Ascending aorta (tissue), 2 donors: ENCODE results near the gene DTWD2. TPM values are rescaled to one million over a fixed set of nuclear protein-coding genes. Genes with fewer than 3 reads are reported as not detected.
"Not testable (repeated sequence)": the region's sequence is repeated elsewhere in the genome, so short reads cannot be mapped to it uniquely, and the experiment has no call there.

ENCODE experiments used
- DNase-seq, 2 donors: peaks; one replicate each; pipeline ENCODE4 v3.0.0-alpha.2; 2019; ENCODE audit warnings: low spot score in 2 of 2
- H3K27ac ChIP-seq, 2 donors: fragments of 200-600 bp; sonication (generic); one replicate each; pipeline ENCODE4 v1.5.1; 2016 to 2017; ENCODE audit warnings: mild to moderate bottlenecking in 1 of 2
- H3K27me3 ChIP-seq: fragments of 200-600 bp; sonication (generic); one replicate; pipeline ENCODE4 v1.5.1; 2017
- H3K36me3 ChIP-seq, 2 donors: fragments of 200-600 bp; sonication (generic); one replicate each; pipeline ENCODE4 v1.5.1; 2016
- H3K4me1 ChIP-seq, 2 donors: fragments of 200-600 bp; sonication (generic); one replicate each; pipeline ENCODE4 v1.5.1; 2016 to 2017; ENCODE audit warnings: mild to moderate bottlenecking in 1 of 2
- H3K4me3 ChIP-seq, 2 donors: fragments of 200-600 bp; sonication (generic); one replicate each; pipeline ENCODE4 v1.5.1; 2016 to 2017; ENCODE audit warnings: mild to moderate bottlenecking in 1 of 2
- H3K9me3 ChIP-seq, 2 donors: fragments of 200-600 bp; sonication (generic); one replicate each; pipeline ENCODE4 v1.5.1; 2016
- CTCF ChIP-seq, 3 experiments: fragments of 200-600 bp in 2 of 3; fragments of 450-650 bp in 1 of 3; sonication (generic) in 2 of 3; IDR thresholded peaks; one replicate each; pipeline ENCODE4 v1.5.1; 2016 to 2019; ENCODE audit warnings: antibody characterized with exemption in 3 of 3, mild to moderate bottlenecking in 1 of 3, moderate library complexity in 1 of 3
- intact Hi-C: fragments of 100-400 bp; cut with DNase I; formaldehyde crosslinking; loops from one replicate; pipeline ENCODE4 v1.15.1; 2023
- total RNA-seq: library from RNA; depleted of rRNA; stranded (reverse); fragments of >200 nt; gene quantifications from one replicate; pipeline ENCODE4 v1.1.0, GENCODE V29; 2016

The DTWD2 gene
- total RNA-seq, 1 donor from 2014 or later = 0.11 TPM

DNA sequence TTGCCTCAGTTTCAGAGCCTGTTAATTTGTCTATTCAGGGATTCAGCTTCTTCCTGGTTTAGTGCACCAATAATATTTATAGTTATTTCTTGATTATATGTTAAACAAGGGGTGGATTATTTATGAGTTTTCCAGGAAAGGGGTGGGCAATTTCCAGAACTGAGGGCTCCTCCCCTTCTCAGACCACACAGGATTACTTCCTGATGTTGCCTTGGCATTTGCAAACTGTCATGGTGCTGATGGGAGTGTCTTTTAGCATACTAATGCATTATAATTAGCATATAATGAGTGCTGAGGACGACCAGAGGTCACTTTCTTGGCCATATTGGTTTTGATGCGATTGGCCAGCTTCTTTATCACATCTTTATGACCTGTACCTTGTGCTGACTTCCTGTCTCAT, 6.2 kb upstream of the DTWD2 start:
- Histone ChIP-seq H3K4me1 (no peaks in the 10 kb centered on the region), H3K9me3 (no peaks in the 10 kb centered on the region), H3K4me3 (no peak overlapping the region), H3K36me3 (no peaks in the 10 kb centered on the region), H3K27me3 (no peaks in the 10 kb centered on the region), H3K27ac (no peak overlapping the region)
- DNase-seq = no peak
- TF ChIP-seq CTCF (IDR thresholded peaks at IDR 0.05) = no peak
- intact Hi-C loops = no loop called here

DNA sequence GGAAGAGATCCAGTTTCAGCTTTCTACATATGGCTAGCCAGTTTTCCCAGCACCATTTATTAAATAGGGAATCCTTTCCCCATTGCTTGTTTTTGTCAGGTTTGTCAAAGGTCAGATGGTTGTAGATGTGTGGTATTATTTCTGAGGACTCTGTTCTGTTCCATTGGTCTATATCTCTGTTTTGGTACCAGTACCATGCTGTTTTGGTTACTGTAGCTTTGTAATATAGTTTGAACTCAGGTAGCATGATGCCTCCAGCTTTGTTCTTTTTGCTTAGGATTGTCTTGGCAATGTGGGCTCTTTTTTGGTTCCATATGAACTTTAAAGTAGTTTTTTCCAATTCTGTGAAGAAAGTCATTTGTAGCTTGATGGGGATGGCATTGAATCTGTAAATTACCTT, 4.8 kb upstream of the DTWD2 start:
- intact Hi-C loops, H3K9me3 ChIP-seq, H3K27me3 ChIP-seq, H3K27ac ChIP-seq, H3K4me1 ChIP-seq, H3K4me3 ChIP-seq, H3K36me3 ChIP-seq, DNase-seq: not testable (repeated sequence)

DNA sequence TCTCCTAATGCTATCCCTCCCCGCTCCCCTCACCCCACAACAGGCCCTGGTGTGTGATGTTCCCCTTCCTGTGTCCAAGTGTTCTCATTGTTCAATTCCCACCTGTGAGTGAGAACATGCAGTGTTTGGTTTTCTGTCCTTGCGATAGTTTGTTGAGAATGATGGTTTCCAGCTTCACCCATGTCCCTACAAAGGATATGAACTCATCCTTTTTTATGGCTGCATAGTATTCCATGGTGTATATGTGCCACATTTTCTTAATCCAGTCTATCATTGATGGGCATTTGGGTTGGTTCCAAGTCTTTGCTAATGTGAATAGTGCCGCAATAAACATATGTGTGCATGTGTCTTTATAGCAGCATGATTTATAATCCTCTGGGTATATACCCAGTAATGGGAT, 3.7 kb upstream of the DTWD2 start:
- H3K27ac ChIP-seq, H3K36me3 ChIP-seq, H3K4me1 ChIP-seq, intact Hi-C loops, H3K9me3 ChIP-seq, DNase-seq, H3K27me3 ChIP-seq, H3K4me3 ChIP-seq: not testable (repeated sequence)

DNA sequence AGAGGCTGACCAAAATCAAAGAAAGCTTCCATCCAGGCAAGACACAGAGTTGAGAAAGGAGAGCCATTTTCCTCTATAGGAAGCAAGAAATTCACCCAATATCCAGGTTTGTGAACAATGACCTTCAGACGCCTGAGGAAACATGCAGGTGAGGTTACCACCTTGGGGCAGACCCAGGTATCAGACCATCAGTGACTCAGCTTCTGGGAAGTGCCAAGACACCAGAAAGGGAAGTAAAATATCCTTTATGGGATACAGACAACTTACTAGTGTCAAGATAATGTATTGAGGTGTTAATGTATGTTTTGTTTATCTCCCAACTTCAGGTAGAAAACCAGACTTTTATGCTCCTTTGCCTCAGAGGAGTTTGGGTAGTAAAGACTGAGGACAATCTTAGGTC, 2.2 kb upstream of the DTWD2 start:
- intact Hi-C loops = no loop called here
- Histone ChIP-seq H3K4me3 (no peak overlapping the region), H3K27me3 (no peaks in the 10 kb centered on the region), H3K27ac (no peak overlapping the region), H3K36me3 (no peaks in the 10 kb centered on the region), H3K9me3 (no peaks in the 10 kb centered on the region), H3K4me1 (peaks cover 4 to 9% of the 10 kb centered on the region in 2 donors)
- DNase-seq = no peak
- TF ChIP-seq CTCF (IDR thresholded peaks at IDR 0.05) = no peak

DNA sequence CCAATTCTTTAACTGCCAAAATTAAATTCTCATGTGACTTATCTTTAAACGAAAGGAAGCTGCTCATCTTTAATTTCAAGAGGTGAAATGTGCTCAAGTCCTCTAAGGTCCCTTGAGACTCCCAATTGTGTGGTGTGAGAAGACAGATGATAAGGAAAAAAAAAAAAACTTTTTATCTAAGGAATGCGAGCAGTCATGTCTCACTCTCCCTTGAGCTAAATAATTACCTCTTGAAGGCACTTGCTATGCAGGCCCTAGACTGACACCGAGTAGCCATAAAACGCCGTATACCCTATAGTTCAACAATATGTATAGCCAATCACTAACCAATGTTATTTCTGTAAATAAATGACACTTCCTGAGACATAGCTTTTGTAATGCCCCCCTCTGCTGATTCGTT, 1.5 kb upstream of the DTWD2 start:
- no peaks in the 10 kb centered on the region for H3K36me3 ChIP-seq
- H3K9me3 ChIP-seq = no peaks in the 10 kb centered on the region
- DNase-seq = no peak
- H3K4me1 ChIP-seq = peaks cover 4 to 9% of the 10 kb centered on the region in 2 donors
- TF ChIP-seq CTCF (IDR thresholded peaks at IDR 0.05) = no peak
- intact Hi-C loops = loop anchor here (2.0 to 10.0 kb wide), 4 partner anchors 245 to 1147 kb away; no protein-coding TSS in a partner anchor
- H3K27me3 ChIP-seq = no peaks in the 10 kb centered on the region
- no peak overlapping the region for H3K27ac ChIP-seq
- no peak overlapping the region for H3K4me3 ChIP-seq

GRCh38 chr5:118988866-118989180, 476 bp upstream of the DTWD2 start:
- Histone ChIP-seq H3K36me3 (no peaks in the 10 kb centered on the region), H3K9me3 (no peaks in the 10 kb centered on the region), H3K27me3 (no peaks in the 10 kb centered on the region), H3K4me1 (peaks cover 4 to 9% of the 10 kb centered on the region in 2 donors), H3K4me3 (peak overlapping the region; percentile 76 to 99), H3K27ac (peak overlapping the region; percentile 89 to 91)
- no peak for DNase-seq
- intact Hi-C loops = loop anchor here (1.0 to 10.0 kb wide), 7 partner anchors 82 to 1148 kb away; partner anchors contain the start of gene DMXL1
- no peak for TF ChIP-seq CTCF (IDR thresholded peaks at IDR 0.05)

DNA sequence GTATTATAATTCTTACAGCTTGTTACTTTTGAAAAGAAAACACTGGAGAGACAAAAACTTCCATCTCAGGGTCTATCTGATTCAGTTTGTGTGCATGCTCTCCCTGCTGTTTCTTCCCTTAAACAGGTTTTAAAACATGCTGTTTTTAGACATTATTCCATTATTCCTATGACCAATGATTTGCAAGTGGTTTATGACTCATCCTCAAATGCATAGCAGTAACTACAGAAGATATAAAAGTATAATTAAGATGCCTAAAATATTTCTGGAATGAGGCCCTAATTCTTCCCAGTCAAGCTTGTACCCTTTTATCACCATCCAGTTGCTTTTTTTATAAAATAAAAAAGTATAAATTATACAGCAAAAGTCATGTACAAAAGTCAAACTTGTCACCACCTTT, 3.7 kb downstream of the DTWD2 start:
- H3K27ac ChIP-seq = no peak overlapping the region
- DNase-seq = no peak
- H3K4me1 ChIP-seq = peaks cover 4 to 9% of the 10 kb centered on the region in 2 donors
- no peak for TF ChIP-seq CTCF (IDR thresholded peaks at IDR 0.05)
- no peak overlapping the region for H3K4me3 ChIP-seq
- no peaks in the 10 kb centered on the region for H3K9me3 ChIP-seq
- intact Hi-C loops = loop anchor here (5.0 to 10.0 kb wide), 3 partner anchors 250 to 1153 kb away; no protein-coding TSS in a partner anchor
- H3K27me3 ChIP-seq = no peaks in the 10 kb centered on the region
- H3K36me3 ChIP-seq = peaks cover 0 to 4% of the 10 kb centered on the region in 2 donors
